ENCODE measurements around the gene EXT2. TPM values are rescaled to one million over a fixed set of nuclear protein-coding genes. Genes with fewer than 3 reads are reported as not detected.

The EXT2 gene
- total and polyA plus RNA-seq, 2 experiments from 2014 or later, result 71.5 to 107 TPM

GRCh38 chr11:44171518-44171917, 76.0 kb downstream of the EXT2 start:
- WGBS (ENCODE audit: low lambda C conversion rate, missing lambda C conversion rate), result 81% methylated on average over 4 of the region's 4 CpGs
- no peaks in the 10 kb centered on the region for H3K9me2 ChIP-seq (replicated peaks; ENCODE audit: insufficient read depth)
- TF ChIP-seq CTCF (IDR thresholded peaks at IDR 0.05; ENCODE audit: poor library complexity), result no peak
- no peaks in the 10 kb centered on the region for H3K9me3 ChIP-seq (ENCODE audit: low read depth)
- no peaks in the 10 kb centered on the region for H3K4me1 ChIP-seq (ENCODE audit: insufficient read depth)
- no peaks in the 10 kb centered on the region for H3K27me3 ChIP-seq
- no peak overlapping the region for H3K4me2 ChIP-seq
- H3K27ac ChIP-seq, result no peak overlapping the region
- no peak overlapping the region for H3K4me3 ChIP-seq
- H2AFZ ChIP-seq, result no peak overlapping the region
- no peaks in the 10 kb centered on the region for H3K79me2 ChIP-seq
- H3K36me3 ChIP-seq (replicated peaks; ENCODE audit: insufficient read depth, low read depth), result no peaks in the 10 kb centered on the region
- H4K20me1 ChIP-seq (ENCODE audit: insufficient read depth, poor library complexity, severe bottlenecking), result no peaks in the 10 kb centered on the region
- no peak for DNase-seq (ENCODE audit: low spot score)

- Histone ChIP-seq H4K20me1 (ENCODE audit: insufficient read depth, poor library complexity, severe bottlenecking) (no peaks in the 10 kb centered on the region), H3K4me1 (ENCODE audit: insufficient read depth) (no peaks in the 10 kb centered on the region), H3K79me2 (no peaks in the 10 kb centered on the region), H3K9me2 (replicated peaks; ENCODE audit: insufficient read depth) (no peaks in the 10 kb centered on the region), H3K4me2 (no peak overlapping the region), H2AFZ (no peak overlapping the region), H3K27ac (no peak overlapping the region), H3K4me3 (no peak overlapping the region), H3K27me3 (no peaks in the 10 kb centered on the region), H3K9me3 (ENCODE audit: low read depth) (no peaks in the 10 kb centered on the region), H3K36me3 (replicated peaks; ENCODE audit: insufficient read depth, low read depth) (no peaks in the 10 kb centered on the region)
- no peak for DNase-seq (ENCODE audit: low spot score)
- TF ChIP-seq EZH2 (IDR thresholded peaks at IDR 0.05; ENCODE audit: borderline replicate concordance) (no peak), EZH2phosphoT487 (IDR thresholded peaks at IDR 0.05; ENCODE audit: low read depth, severe bottlenecking, unreplicated experiment) (no peak), CTCF (IDR thresholded peaks at IDR 0.05; ENCODE audit: poor library complexity) (no peak)
- WGBS (ENCODE audit: low lambda C conversion rate, missing lambda C conversion rate), result 96% methylated on average over 3 of the region's 3 CpGs
Observed at GRCh38 chr11:44172966-44173365, 77.5 kb downstream of the EXT2 start.

- Histone ChIP-seq H3K27me3 (no peaks in the 10 kb centered on the region), H3K79me2 (no peaks in the 10 kb centered on the region), H3K4me2 (no peak overlapping the region), H3K9me2 (replicated peaks; ENCODE audit: insufficient read depth) (no peaks in the 10 kb centered on the region), H3K27ac (no peak overlapping the region), H2AFZ (no peak overlapping the region), H3K4me3 (no peak overlapping the region), H4K20me1 (ENCODE audit: insufficient read depth, poor library complexity, severe bottlenecking) (no peaks in the 10 kb centered on the region), H3K36me3 (replicated peaks; ENCODE audit: insufficient read depth, low read depth) (no peaks in the 10 kb centered on the region), H3K4me1 (ENCODE audit: insufficient read depth) (no peaks in the 10 kb centered on the region), H3K9me3 (ENCODE audit: low read depth) (no peaks in the 10 kb centered on the region)
- TF ChIP-seq EZH2 (IDR thresholded peaks at IDR 0.05; ENCODE audit: borderline replicate concordance), result no peak
- TF ChIP-seq EZH2phosphoT487 (IDR thresholded peaks at IDR 0.05; ENCODE audit: low read depth, severe bottlenecking, unreplicated experiment), result no peak
- no peak for TF ChIP-seq CTCF (IDR thresholded peaks at IDR 0.05; ENCODE audit: poor library complexity)
- WGBS (ENCODE audit: low lambda C conversion rate, missing lambda C conversion rate), result 76% methylated on average over 1 of the region's 1 CpG
- DNase-seq (ENCODE audit: low spot score), result no peak
Observed at GRCh38 chr11:44174842-44175241, 79.4 kb downstream of the EXT2 start.

Data from hepatocyte (in vitro differentiated cells).